Measurements from ENCODE around the gene NKD2. TPM values are rescaled to one million over a fixed set of nuclear protein-coding genes. Genes with fewer than 3 reads are reported as not detected.
"Not testable (repeated sequence)": the region's sequence is repeated elsewhere in the genome, so short reads cannot be mapped to it uniquely, and the experiment has no call there.

NKD2 gene
- total RNA-seq, 1 donor, result 2.2 TPM

DNA sequence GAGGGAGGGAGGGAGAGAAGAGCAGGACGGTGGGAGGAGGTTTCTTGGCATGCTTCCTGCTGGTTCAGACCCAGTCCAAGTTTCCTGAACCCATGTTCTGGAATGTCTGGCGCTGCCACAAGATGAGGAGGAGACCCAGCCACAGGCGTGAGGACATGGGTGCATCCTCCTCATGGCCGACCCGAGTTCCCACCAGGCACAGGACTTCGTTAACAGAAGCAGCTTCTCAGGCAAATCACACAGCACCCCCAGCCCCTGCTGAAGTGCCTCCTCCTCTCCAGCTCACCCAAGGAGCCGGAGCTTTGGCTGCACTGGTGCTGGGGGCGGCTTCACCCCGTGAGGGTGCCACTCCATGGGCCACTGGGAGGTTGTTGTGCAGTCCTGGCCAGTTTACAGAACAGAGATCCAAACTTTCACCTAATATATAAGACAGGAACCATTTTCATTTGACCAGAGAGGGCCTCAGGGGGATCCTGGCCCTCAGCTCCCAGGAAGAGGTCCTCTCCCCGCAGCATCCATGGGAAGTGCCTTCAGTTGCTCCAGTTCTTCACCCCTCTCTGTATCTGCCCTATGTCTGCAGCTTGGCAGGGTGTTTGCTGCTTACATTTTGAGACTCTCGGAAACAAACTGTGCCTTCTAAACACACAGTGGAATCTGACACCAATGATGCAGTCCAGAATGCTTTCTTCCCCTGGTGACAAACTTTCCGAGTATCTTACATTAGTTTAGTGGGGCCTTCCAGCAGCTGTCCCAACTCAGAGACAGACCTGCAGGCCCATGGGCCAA lies 10.2 kb upstream of the NKD2 start:
- H3K4me3 ChIP-seq (ENCODE audit: low read depth, low read length), result no peak overlapping the region
- DNase-seq (ENCODE audit: low read depth), result no peak
- TF ChIP-seq, protein P1, sequence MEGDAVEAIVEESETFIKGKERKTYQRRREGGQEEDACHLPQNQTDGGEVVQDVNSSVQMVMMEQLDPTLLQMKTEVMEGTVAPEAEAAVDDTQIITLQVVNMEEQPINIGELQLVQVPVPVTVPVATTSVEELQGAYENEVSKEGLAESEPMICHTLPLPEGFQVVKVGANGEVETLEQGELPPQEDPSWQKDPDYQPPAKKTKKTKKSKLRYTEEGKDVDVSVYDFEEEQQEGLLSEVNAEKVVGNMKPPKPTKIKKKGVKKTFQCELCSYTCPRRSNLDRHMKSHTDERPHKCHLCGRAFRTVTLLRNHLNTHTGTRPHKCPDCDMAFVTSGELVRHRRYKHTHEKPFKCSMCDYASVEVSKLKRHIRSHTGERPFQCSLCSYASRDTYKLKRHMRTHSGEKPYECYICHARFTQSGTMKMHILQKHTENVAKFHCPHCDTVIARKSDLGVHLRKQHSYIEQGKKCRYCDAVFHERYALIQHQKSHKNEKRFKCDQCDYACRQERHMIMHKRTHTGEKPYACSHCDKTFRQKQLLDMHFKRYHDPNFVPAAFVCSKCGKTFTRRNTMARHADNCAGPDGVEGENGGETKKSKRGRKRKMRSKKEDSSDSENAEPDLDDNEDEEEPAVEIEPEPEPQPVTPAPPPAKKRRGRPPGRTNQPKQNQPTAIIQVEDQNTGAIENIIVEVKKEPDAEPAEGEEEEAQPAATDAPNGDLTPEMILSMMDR (IDR thresholded peaks at IDR 0.05; ENCODE audit: insufficient read depth, low read depth, low read length), result no peak

DNA sequence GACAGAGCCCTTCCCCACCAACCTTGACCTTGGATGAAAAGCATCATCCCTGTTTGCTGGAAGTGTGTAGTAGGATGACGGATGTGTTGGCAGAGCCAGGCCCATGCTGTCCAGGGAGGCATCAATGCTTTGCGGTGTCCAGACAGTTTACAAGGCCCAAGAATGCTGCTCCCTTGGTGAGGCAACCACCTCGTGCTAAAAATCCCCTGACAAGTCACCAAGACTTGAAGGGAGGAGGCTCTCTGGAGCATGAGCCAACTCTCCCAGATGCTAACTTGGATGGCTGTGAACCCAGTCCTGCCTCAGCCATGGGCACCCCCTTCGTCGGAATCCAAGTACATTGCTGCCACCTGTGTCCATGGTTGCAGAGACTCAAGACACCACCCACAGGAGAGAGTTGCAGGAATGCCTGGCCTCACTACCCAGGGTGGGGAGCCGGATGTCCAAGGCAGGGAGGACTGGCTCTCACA lies 9.5 kb upstream of the NKD2 start:
- peak; percentile 51 for DNase-seq (ENCODE audit: low read depth)
- TF ChIP-seq, protein P1 (IDR thresholded peaks at IDR 0.05; ENCODE audit: insufficient read depth, low read depth, low read length), result no peak
- no peak overlapping the region for H3K4me3 ChIP-seq (ENCODE audit: low read depth, low read length)

DNA sequence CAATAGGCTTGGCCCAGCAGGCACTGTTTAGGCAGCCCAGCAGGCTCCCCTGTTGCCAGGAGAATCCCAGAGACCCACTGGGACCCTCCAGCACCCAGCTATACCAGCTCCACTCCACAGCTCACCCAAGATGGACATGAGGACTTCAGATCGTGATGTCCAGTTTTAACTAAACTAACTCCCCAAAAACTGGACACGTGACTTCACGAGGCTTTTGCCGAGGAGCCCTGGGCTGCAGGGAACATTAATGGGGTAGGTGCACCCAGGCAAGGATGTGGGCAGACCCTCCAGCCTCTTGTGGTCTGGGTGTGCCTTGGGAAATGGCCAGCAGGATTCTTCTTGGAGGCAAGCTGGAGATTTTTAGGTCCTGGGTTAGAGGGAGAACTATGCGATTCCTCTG lies 8.9 kb upstream of the NKD2 start:
- H3K4me3 ChIP-seq (ENCODE audit: low read depth, low read length), result no peak overlapping the region
- no peak for DNase-seq (ENCODE audit: low read depth)
- TF ChIP-seq, protein P1 (IDR thresholded peaks at IDR 0.05; ENCODE audit: insufficient read depth, low read depth, low read length), result no peak

DNA sequence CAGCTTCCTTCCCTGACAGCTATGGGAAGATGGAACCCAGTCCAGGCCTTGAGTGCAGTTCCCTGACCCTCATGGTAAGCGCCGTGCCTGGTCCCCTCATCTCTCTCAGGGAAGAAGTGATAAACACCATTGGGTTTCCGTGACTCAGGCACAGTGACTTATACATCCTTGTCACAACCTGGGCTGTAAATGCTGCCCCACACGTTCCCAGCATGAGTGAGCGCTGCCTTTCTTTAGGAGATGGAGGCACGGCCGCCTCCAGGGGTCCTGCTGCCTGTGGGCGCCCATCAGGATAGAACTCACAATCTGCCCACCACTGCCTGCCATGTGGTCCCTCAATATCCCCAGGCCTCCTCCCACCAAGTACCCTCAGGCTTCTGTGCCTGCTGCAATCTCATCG lies 8.3 kb upstream of the NKD2 start:
- no peak for DNase-seq (ENCODE audit: low read depth)
- no peak overlapping the region for H3K4me3 ChIP-seq (ENCODE audit: low read depth, low read length)
- TF ChIP-seq, protein P1 (IDR thresholded peaks at IDR 0.05; ENCODE audit: insufficient read depth, low read depth, low read length), result no peak

DNA sequence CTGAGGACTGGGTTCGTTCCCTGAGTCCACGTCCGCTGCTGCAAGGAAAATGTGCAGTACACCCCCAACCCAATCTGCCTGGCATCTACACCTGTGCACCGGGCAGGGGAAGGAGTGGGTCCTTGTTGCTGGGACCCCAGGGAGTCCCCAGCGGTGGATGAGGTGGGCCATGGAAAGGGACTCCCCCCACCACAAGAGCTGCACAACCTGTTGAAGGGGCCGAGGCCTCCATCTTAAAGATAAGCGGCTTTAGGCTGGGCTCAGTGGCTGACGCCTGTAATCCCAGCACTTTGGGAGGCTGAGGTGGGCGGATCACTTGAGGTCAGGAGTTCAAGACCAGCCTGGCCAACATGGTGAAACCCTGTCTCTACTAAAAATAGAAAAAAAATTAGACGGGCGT lies 7.8 kb upstream of the NKD2 start:
- DNase-seq (ENCODE audit: low read depth); H3K4me3 ChIP-seq (ENCODE audit: low read depth, low read length): not testable (repeated sequence)

DNA sequence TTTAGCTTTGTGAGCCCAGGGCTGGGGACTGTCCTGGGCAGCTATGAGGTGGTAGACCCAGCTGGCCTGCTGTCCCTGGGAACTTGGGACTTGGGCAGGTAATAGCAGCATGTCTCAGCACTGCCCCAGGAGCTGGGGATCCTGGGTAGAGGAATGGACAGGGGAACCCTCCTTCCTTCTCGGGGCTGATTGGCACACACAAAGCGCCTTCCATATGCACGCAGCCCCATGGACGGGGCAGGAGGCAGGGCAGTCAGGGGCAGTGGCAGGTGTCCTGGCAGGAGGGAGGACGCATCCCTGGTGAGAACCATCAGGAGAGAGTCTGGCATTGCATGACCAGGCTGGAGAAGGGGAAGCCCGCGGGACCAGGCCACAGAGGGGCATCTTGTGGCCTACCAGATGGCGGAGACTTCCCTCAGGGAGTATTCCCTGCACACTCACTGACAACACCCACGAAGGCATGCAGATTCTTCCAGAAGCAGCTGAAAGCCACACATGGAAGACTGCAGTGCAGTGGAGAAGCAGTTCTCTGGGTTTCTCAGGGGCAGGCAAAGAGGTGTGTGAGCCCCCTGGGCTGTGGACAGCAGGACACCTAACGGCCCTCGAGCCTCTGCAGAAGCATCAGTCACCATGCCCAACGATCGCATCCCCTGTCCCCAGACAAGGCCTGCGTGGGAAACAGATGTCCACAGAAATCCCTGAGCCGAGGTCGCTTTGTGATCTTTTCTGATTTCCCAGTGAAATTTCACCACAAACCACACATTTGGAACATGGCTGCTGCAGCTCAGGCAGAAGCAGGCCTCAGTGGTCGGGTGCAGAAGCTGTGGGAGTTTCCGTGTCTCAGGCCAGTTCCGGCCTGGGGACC lies 7.0 kb upstream of the NKD2 start:
- H3K4me3 ChIP-seq (ENCODE audit: low read depth, low read length), result no peak overlapping the region
- no peak for DNase-seq (ENCODE audit: low read depth)
- TF ChIP-seq, protein P1 (IDR thresholded peaks at IDR 0.05; ENCODE audit: insufficient read depth, low read depth, low read length), result no peak

GRCh38 chr5:1002271-1002546 lies 6.4 kb upstream of the NKD2 start:
- no peak overlapping the region for H3K4me3 ChIP-seq (ENCODE audit: low read depth, low read length)
- no peak for DNase-seq (ENCODE audit: low read depth)
- TF ChIP-seq, protein P1 (IDR thresholded peaks at IDR 0.05; ENCODE audit: insufficient read depth, low read depth, low read length), result no peak

Measured in fibroblast of villous mesenchyme (primary cell).